ENCODE results near the gene SIRPA.

- TF ChIP-seq CTCF (IDR thresholded peaks at IDR 0.05; ENCODE audit: poor library complexity, severe bottlenecking) (no peak), POLR2AphosphoS5 (IDR thresholded peaks at IDR 0.05) (no peak), REST (IDR thresholded peaks at IDR 0.05; ENCODE audit: borderline replicate concordance) (no peak), EZH2 (IDR thresholded peaks at IDR 0.05; ENCODE audit: borderline replicate concordance, insufficient read depth, low read length, poor library complexity, severe bottlenecking) (no peak), TAF1 (IDR thresholded peaks at IDR 0.05; ENCODE audit: low read depth) (no peak)
Measured at GRCh38 chr20:1942061-1942460, 46.9 kb downstream of the SIRPA start.

Measured in neural cell (in vitro differentiated cells).